GM12878 (cell line): Measurements from ENCODE around the gene NFATC2. TPM values are rescaled to one million over a fixed set of nuclear protein-coding genes. Genes with fewer than 3 reads are reported as not detected.
"Not testable (repeated sequence)": the region's sequence is repeated elsewhere in the genome, so short reads cannot be mapped to it uniquely, and the experiment has no call there.

Experiments
- ATAC-seq: fragments of 200-7000 bp; cut with Tn5 transposase; 3 replicates; pipeline ENCODE4 v1.9.1; 2020; ENCODE audit warnings: mild to moderate bottlenecking, moderate library complexity
- BruUV-seq: library from RNA; stranded (reverse); fragments of 400-500 nt; replicated peaks from 2 replicates; lab custom pipeline; 2021; lab: Mats Ljungman, UMichigan
- CTCF ChIA-PET: fragments of 300-600 bp; sonication (Branson Sonifier 250); formaldehyde crosslinking; extraction: SDS; loops from one replicate; lab custom pipeline; 2021; ENCODE audit warnings: inconsistent platforms; lab: Yijun Ruan, JAX
- POLR2A ChIA-PET: fragments of 350-600 bp; formaldehyde crosslinking; extraction: SDS; loops from one replicate; lab custom pipeline; 2021; ENCODE audit warnings: inconsistent platforms; lab: Charles Lee
- RAD21 ChIA-PET: fragments of 300-600 bp; sonication (Branson Sonifier 250); formaldehyde crosslinking; loops from one replicate; lab custom pipeline; 2023; ENCODE audit warnings: antibody characterized with exemption; ENCODE audit not compliant: unreplicated experiment; lab: Charles Lee
- SMC1A ChIA-PET: fragments of 300-600 bp; sonication (Branson Sonifier 250); formaldehyde crosslinking; loops from one replicate; lab custom pipeline; 2023; ENCODE audit not compliant: unreplicated experiment, uncharacterized antibody; lab: Charles Lee
- DNase-seq: peaks from one replicate; pipeline ENCODE4 v3.0.0-alpha.2; 2011; ENCODE audit warnings: low read depth, low spot score
- FAIRE-seq: peaks from 3 replicates; lab custom pipeline; 2011; peaks lifted over from hg19 to GRCh38; lab: Jason Lieb, UNC
- H2AFZ ChIP-seq: 2 replicates; pipeline ENCODE4 v1.6.0; 2011; ENCODE audit warnings: low read depth, low read length, control low read depth; ENCODE audit not compliant: control insufficient read depth
- H3K27ac ChIP-seq: 2 replicates; pipeline ENCODE4 v1.5.1; 2011; ENCODE audit warnings: control low read depth; ENCODE audit not compliant: control insufficient read depth, insufficient read depth
- H3K27me3 ChIP-seq, 2 experiments: replicated peaks in 1 of 2; 2 replicates each; pipeline versions ENCODE4 v1.6.0 to v1.6.1; 2011; ENCODE audit warnings: low read length in 1 of 2; ENCODE audit not compliant: control insufficient read depth in 2 of 2, insufficient read depth in 2 of 2
- H3K36me3 ChIP-seq, 2 experiments: 2 replicates each; pipeline ENCODE4 v1.5.1; 2011; ENCODE audit warnings: low read length in 1 of 2; ENCODE audit not compliant: control insufficient read depth in 2 of 2, insufficient read depth in 2 of 2
- H3K4me1 ChIP-seq: 2 replicates; pipeline ENCODE4 v1.6.1; 2011; ENCODE audit warnings: mild to moderate bottlenecking, low read length, moderate library complexity, mixed read lengths; ENCODE audit not compliant: control insufficient read depth, insufficient read depth
- H3K4me2 ChIP-seq: 2 replicates; pipeline ENCODE4 v1.6.0; 2011; ENCODE audit warnings: control low read depth; ENCODE audit not compliant: control insufficient read depth, insufficient read depth
- H3K4me3 ChIP-seq: fragments of 200-600 bp; sonication (generic); 2 replicates; pipeline ENCODE4 v1.5.1; 2016
- H3K79me2 ChIP-seq: 2 replicates; pipeline ENCODE4 v1.6.0; 2011; ENCODE audit warnings: low read length; ENCODE audit not compliant: control insufficient read depth, insufficient read depth
- H3K9ac ChIP-seq: 2 replicates; pipeline ENCODE4 v1.8.0; 2011; ENCODE audit warnings: low read length, control low read depth, mixed read lengths; ENCODE audit not compliant: control insufficient read depth, insufficient read depth
- H3K9me3 ChIP-seq: replicated peaks from 3 replicates; pipeline ENCODE4 v1.5.1; 2011; ENCODE audit warnings: mild to moderate bottlenecking, low read length; ENCODE audit not compliant: control insufficient read depth, insufficient read depth
- H4K20me1 ChIP-seq: 2 replicates; pipeline ENCODE4 v1.6.0; 2011; ENCODE audit not compliant: control insufficient read depth, insufficient read depth
- BHLHE40 ChIP-seq, 2 experiments: fragments of 450-650 bp in 1 of 2; IDR thresholded peaks; 2 replicates each; pipeline ENCODE4 v1.6.1; 2011 to 2017; ENCODE audit warnings: low read depth in 2 of 2, borderline replicate concordance in 1 of 2, improper control_type of control experiment in 1 of 2, low read length in 1 of 2, mild to moderate bottlenecking in 1 of 2
- IKZF2 ChIP-seq, 2 experiments: fragments of 450-650 bp; IDR thresholded peaks; 2 replicates each; pipeline ENCODE4 v1.6.1; 2017; ENCODE audit warnings: mild to moderate bottlenecking in 2 of 2, moderate library complexity in 2 of 2
- NR2F1 ChIP-seq: fragments of 450-650 bp; conservative IDR thresholded peaks from 2 replicates; pipeline ENCODE4 v1.6.1; 2017; ENCODE audit warnings: mild to moderate bottlenecking
- SMC3 ChIP-seq: IDR thresholded peaks from 2 replicates; pipeline ENCODE4 v1.6.1; 2011; ENCODE audit warnings: low read length, improper control_type of control experiment, borderline replicate concordance
- WGBS: methylation state at CpG from one replicate; pipeline ENCODE4 v1.1.6; 2016; ENCODE audit warnings: low lambda C conversion rate; ENCODE audit not compliant: insufficient replicate concordance, insufficient coverage; ENCODE audit errors: missing lambda C conversion rate; 5-methylcytosine and 5-hydroxymethylcytosine counted together
- in situ Hi-C: fragments of 300-500 bp; cut with MboI; formaldehyde crosslinking; loops from 9 replicates; pipeline ENCODE4 v1.14.3; 2018; ENCODE audit warnings: mixed read lengths
- intact Hi-C: fragments of 100-400 bp; cut with micrococcal nuclease; formaldehyde crosslinking; loops from one replicate; pipeline ENCODE4 v1.14.2; 2022; ENCODE audit not compliant: unreplicated experiment
- polyA plus RNA-seq, 11 experiments: library from polyadenylated mRNA; depleted of rRNA in 4 of 11; unstranded in 6 of 11; stranded (reverse) in 5 of 11; fragments of >200 nt; fragmentation: Nextera tagmentation in 4 of 11; fragmentation: Illumina TruSeq in 1 of 11; extraction: Ambion mirVana in 4 of 11; extraction: Trizol in 1 of 11; gene quantifications; 1 replicate in 1 of 11; 2 replicates in 10 of 11; pipeline versions ENCODE4 v1.2.1 to v1.2.3, GENCODE V29; 2011 to 2016; ENCODE audit warnings: inconsistent platforms in 2 of 11, missing spikeins in 2 of 11, low read depth in 1 of 11
- total RNA-seq, 4 experiments: library from RNA; depleted of rRNA in 3 of 4; stranded (reverse); fragments of >200 nt in 3 of 4; fragmentation: Illumina TruSeq in 1 of 4; extraction: Trizol in 1 of 4; gene quantifications; 2 replicates each; pipeline versions ENCODE4 v1.2.1 to v1.2.3, GENCODE V29; 2013 to 2021
- TF ChIP-seq, protein P1 (sequence below): fragments of 150-350 bp; IDR thresholded peaks from 2 replicates; pipeline ENCODE4 v1.6.1; 2016; ENCODE audit warnings: low read depth, low read length
- TF ChIP-seq, protein P2 (sequence below): IDR thresholded peaks from 2 replicates; pipeline ENCODE4 v1.6.1; 2012; ENCODE audit warnings: low read depth, low read length, improper control_type of control experiment

Gene NFATC2
- total and polyA plus RNA-seq, 10 of the 15 experiments (the other 5 are each of a cell fraction or from before 2014, with no cell fraction given) = 3.3 to 20.0 (median 7.3) TPM

DNA sequence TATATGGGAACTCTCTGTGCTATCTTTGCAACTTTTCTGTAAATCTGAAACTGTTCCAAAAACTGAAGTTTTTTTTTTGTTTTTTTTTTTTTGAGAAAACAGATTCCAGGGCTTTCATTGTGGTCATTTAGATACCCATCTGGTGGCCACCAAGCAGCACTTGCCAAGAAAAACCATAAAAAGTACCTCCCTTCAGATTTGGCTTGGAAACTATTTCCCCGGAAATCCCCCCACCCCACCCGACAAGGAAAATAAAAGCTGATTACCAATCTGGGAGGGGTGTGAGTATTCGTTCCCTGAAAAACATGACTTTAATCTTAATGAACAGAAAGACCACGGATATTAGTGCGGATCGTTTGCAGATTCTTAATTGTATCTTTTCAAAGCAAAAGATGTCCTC lies 1.9 kb downstream of the NFATC2 start (continued):
- TF ChIP-seq, protein P1, sequence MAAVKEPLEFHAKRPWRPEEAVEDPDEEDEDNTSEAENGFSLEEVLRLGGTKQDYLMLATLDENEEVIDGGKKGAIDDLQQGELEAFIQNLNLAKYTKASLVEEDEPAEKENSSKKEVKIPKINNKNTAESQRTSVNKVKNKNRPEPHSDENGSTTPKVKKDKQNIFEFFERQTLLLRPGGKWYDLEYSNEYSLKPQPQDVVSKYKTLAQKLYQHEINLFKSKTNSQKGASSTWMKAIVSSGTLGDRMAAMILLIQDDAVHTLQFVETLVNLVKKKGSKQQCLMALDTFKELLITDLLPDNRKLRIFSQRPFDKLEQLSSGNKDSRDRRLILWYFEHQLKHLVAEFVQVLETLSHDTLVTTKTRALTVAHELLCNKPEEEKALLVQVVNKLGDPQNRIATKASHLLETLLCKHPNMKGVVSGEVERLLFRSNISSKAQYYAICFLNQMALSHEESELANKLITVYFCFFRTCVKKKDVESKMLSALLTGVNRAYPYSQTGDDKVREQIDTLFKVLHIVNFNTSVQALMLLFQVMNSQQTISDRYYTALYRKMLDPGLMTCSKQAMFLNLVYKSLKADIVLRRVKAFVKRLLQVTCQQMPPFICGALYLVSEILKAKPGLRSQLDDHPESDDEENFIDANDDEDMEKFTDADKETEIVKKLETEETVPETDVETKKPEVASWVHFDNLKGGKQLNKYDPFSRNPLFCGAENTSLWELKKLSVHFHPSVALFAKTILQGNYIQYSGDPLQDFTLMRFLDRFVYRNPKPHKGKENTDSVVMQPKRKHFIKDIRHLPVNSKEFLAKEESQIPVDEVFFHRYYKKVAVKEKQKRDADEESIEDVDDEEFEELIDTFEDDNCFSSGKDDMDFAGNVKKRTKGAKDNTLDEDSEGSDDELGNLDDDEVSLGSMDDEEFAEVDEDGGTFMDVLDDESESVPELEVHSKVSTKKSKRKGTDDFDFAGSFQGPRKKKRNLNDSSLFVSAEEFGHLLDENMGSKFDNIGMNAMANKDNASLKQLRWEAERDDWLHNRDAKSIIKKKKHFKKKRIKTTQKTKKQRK = no peak
- TF ChIP-seq SMC3 = no peak
- TF ChIP-seq IKZF2 (IDR thresholded peaks at IDR 0.05) = no peak
- TF ChIP-seq, protein P2, sequence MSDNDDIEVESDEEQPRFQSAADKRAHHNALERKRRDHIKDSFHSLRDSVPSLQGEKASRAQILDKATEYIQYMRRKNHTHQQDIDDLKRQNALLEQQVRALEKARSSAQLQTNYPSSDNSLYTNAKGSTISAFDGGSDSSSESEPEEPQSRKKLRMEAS = no peak

DNA sequence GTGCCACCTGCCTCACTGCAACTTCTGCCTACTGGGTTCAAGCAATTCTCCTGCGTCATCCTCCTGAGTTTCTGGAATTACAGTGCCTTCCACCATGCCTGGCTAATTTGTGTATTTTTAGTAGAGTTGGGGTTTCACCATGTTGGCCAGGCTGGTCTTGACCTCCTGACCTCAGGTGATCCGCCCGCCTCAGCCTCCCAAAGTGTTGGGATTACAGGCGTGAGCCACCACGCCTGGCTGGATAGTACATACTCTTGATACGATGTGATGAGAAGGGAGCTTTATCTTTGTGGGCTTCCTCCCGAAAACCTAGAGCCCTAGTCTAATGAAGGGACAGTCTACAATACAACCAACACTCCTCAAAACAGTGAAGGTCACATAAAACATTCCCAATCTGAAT lies 2.4 kb downstream of the NFATC2 start:
- TF ChIP-seq BHLHE40 (IDR thresholded peaks at IDR 0.05; ENCODE audit: borderline replicate concordance in 1 of 2, low read depth in 2 of 2, low read length in 1 of 2) = 0 out of 4 replicates have a peak, but pooled peaks of 1 of the 2 experiments have one; percentile 9
- peak; percentile 52; the same call in 1 of the 2 replicates for TF ChIP-seq NR2F1
- H4K20me1 ChIP-seq, H3K9me3 ChIP-seq, H3K27me3 ChIP-seq, FAIRE-seq, in situ Hi-C loops, H3K27ac ChIP-seq, H2AFZ ChIP-seq, H3K9ac ChIP-seq, H3K36me3 ChIP-seq, BruUV-seq, DNase-seq, ATAC-seq: not testable (repeated sequence)
- CTCF ChIA-PET = interaction anchor here (1.2 to 6.9 kb wide), 3 partner anchors 9 to 153 kb away, joined by 5 to 28 read pairs (median 8); no protein-coding TSS in a partner anchor
- peak overlapping the region; percentile 88; the same call in 1 of the 2 replicates for H3K4me3 ChIP-seq
- H3K4me2 ChIP-seq = peak overlapping the region; percentile 70
- peaks cover 50% of the 10 kb centered on the region for H3K79me2 ChIP-seq
- SMC1A ChIA-PET = interaction anchor here (0.7 to 3.7 kb wide), 7 partner anchors 14 to 154 kb away, joined by 3 to 20 read pairs (median 7); no protein-coding TSS in a partner anchor
- RAD21 ChIA-PET = interaction anchor here (0.6 to 4.7 kb wide), 5 partner anchors 9 to 1764 kb away, joined by 3 to 22 read pairs (median 4); no protein-coding TSS in a partner anchor
- H3K4me1 ChIP-seq = peaks cover 35% of the 10 kb centered on the region
- POLR2A ChIA-PET = interaction anchor here (0.9 to 1.9 kb wide), 4 partner anchors 12 to 139 kb away, joined by 3 to 6 read pairs (median 4); no protein-coding TSS in a partner anchor
- intact Hi-C loops = loop anchor here (5.0 kb wide), 3 partner anchors 78 to 158 kb away; no protein-coding TSS in a partner anchor
- WGBS = 60% methylated on average over 7 of the region's 7 CpGs
